ENCODE measurements around the gene ADORA3.
A peak's percentile ranks its signal among the peaks of the same experiment; 100 is the strongest.

GRCh38 chr1:111516005-111516535, 12.6 kb upstream of the ADORA3 start:
- TF ChIP-seq POLR2A (IDR thresholded peaks at IDR 0.05; ENCODE audit: low read length), result peak; percentile 40
- TF ChIP-seq GATA1 (IDR thresholded peaks at IDR 0.05; ENCODE audit: low read depth, low read length), result no peak
